GM23338 (cell line): Measurements from ENCODE around the gene BRD7. TPM values are rescaled to one million over a fixed set of nuclear protein-coding genes. Genes with fewer than 3 reads are reported as not detected.
A peak's percentile ranks its signal among the peaks of the same experiment; 100 is the strongest.

Source experiments
- ATAC-seq: fragments of 200-7000 bp; cut with Tn5 transposase; 3 replicates; pipeline ENCODE4 v1.9.1; 2020
- DNase-seq: peaks from one replicate; pipeline ENCODE4 v3.0.0-alpha.2; 2015; ENCODE audit warnings: low spot score
- H2AFZ ChIP-seq: fragments of 200-600 bp; sonication (generic); 2 replicates; pipeline ENCODE4 v1.8.0; 2016; ENCODE audit warnings: antibody characterized with exemption, mild to moderate bottlenecking, moderate library complexity
- H3F3A ChIP-seq: fragments of 200-600 bp; sonication (generic); replicated peaks from 2 replicates; pipeline ENCODE4 v1.8.0; 2017; ENCODE audit warnings: antibody characterized with exemption, mixed run types, low read depth
- H3K27ac ChIP-seq: fragments of 200-600 bp; sonication (generic); 2 replicates; pipeline ENCODE4 v1.6.1; 2016; ENCODE audit warnings: low read depth
- H3K27me3 ChIP-seq: fragments of 200-600 bp; sonication (generic); 2 replicates; pipeline ENCODE4 v1.8.0; 2016; ENCODE audit warnings: mild to moderate bottlenecking, mixed run types, moderate library complexity; ENCODE audit not compliant: insufficient read depth
- H3K36me3 ChIP-seq: fragments of 200-600 bp; sonication (generic); 2 replicates; pipeline ENCODE4 v1.8.0; 2016; ENCODE audit warnings: mild to moderate bottlenecking; ENCODE audit not compliant: insufficient read depth
- H3K4me1 ChIP-seq: fragments of 200-600 bp; sonication (generic); 2 replicates; pipeline ENCODE4 v1.8.0; 2016; ENCODE audit warnings: mild to moderate bottlenecking, moderate library complexity; ENCODE audit not compliant: insufficient read depth
- H3K4me2 ChIP-seq: fragments of 200-600 bp; sonication (generic); 2 replicates; pipeline ENCODE4 v1.7.1; 2017; ENCODE audit warnings: mixed run types
- H3K4me3 ChIP-seq: fragments of 200-600 bp; sonication (generic); 2 replicates; pipeline ENCODE4 v1.6.1; 2016; ENCODE audit warnings: mixed run types
- H3K79me2 ChIP-seq: fragments of 200-600 bp; sonication (generic); replicated peaks from 2 replicates; pipeline ENCODE4 v1.8.0; 2017; ENCODE audit warnings: mild to moderate bottlenecking; ENCODE audit not compliant: insufficient read depth
- H3K9me2 ChIP-seq: fragments of 200-600 bp; sonication (generic); 2 replicates; pipeline ENCODE4 v1.8.0; 2017; ENCODE audit not compliant: insufficient read depth
- H4K20me1 ChIP-seq: fragments of 200-600 bp; sonication (generic); replicated peaks from 2 replicates; pipeline ENCODE4 v1.8.0; 2017; ENCODE audit warnings: mild to moderate bottlenecking; ENCODE audit not compliant: insufficient read depth
- H3K27ac Mint-ChIP-seq: 2 replicates; pipeline ENCODE4 v1.8.0; 2020; ENCODE audit warnings: inconsistent platforms, mild to moderate bottlenecking, moderate library complexity, mixed read lengths
- H3K27me3 Mint-ChIP-seq: 3 replicates; pipeline ENCODE4 v1.8.0; 2022; ENCODE audit warnings: low read depth, mild to moderate bottlenecking, moderate library complexity, mixed read lengths, inconsistent platforms; ENCODE audit not compliant: insufficient read depth, poor library complexity
- H3K36me3 Mint-ChIP-seq: 3 replicates; pipeline ENCODE4 v1.8.0; 2021; ENCODE audit warnings: low read depth, mild to moderate bottlenecking, inconsistent platforms, moderate library complexity, mixed read lengths
- H3K4me1 Mint-ChIP-seq: 3 replicates; pipeline ENCODE4 v1.8.0; 2020; ENCODE audit warnings: mild to moderate bottlenecking, inconsistent platforms, mixed read lengths
- H3K4me3 Mint-ChIP-seq: 3 replicates; pipeline ENCODE4 v1.8.0; 2021; ENCODE audit warnings: moderate library complexity, mild to moderate bottlenecking, inconsistent platforms, mixed read lengths
- H3K9me3 Mint-ChIP-seq: 3 replicates; pipeline ENCODE4 v1.8.0; 2020; ENCODE audit warnings: moderate library complexity, mild to moderate bottlenecking, inconsistent platforms, mixed read lengths
- CREB1 ChIP-seq: fragments of 250-450 bp; sonication (Bioruptor Pico); IDR thresholded peaks from 2 replicates; pipeline ENCODE4 v1.5.0; 2020; ENCODE audit warnings: low read depth, mild to moderate bottlenecking, moderate library complexity
- EZH2 ChIP-seq: fragments of 200-600 bp; sonication (generic); IDR thresholded peaks from one replicate; pipeline ENCODE4 v1.8.0; 2017; ENCODE audit warnings: antibody characterized with exemption, mild to moderate bottlenecking, low read depth; ENCODE audit not compliant: unreplicated experiment
- EZH2phosphoT487 ChIP-seq: fragments of 200-600 bp; sonication (generic); IDR thresholded peaks from one replicate; pipeline ENCODE4 v1.8.1; 2018; ENCODE audit warnings: antibody characterized with exemption; ENCODE audit not compliant: unreplicated experiment
- JUNB ChIP-seq: IDR thresholded peaks from one replicate; pipeline ENCODE4 v1.6.1; 2016; ENCODE audit warnings: antibody characterized with exemption; ENCODE audit not compliant: unreplicated experiment
- POLR2AphosphoS5 ChIP-seq: IDR thresholded peaks from 2 replicates; pipeline ENCODE4 v1.6.1; 2016; ENCODE audit warnings: antibody characterized with exemption, low read depth
- STAT1 ChIP-seq: IDR thresholded peaks from one replicate; pipeline ENCODE4 v1.6.1; 2016; ENCODE audit warnings: antibody characterized with exemption; ENCODE audit not compliant: unreplicated experiment
- polyA plus RNA-seq: library from polyadenylated mRNA; unstranded; fragments of >200 nt; fragmentation: Nextera tagmentation; extraction: Ambion mirVana; gene quantifications from 2 replicates; pipeline ENCODE4 v1.2.1, GENCODE V29; 2016
- total RNA-seq: library from RNA; depleted of rRNA; stranded (reverse); fragments of >200 nt; shearing (Covaris generic); gene quantifications from 2 replicates; pipeline ENCODE4 v1.2.3, GENCODE V29; 2014
- TF ChIP-seq, protein P1 (sequence below): IDR thresholded peaks from one replicate; pipeline ENCODE4 v1.6.1; 2018; ENCODE audit warnings: antibody characterized with exemption; ENCODE audit not compliant: unreplicated experiment
- TF ChIP-seq, protein P2 (sequence below): fragments of 250-450 bp; sonication (Bioruptor Pico); IDR thresholded peaks from 2 replicates; pipeline ENCODE4 v1.5.0; 2020; ENCODE audit warnings: mild to moderate bottlenecking, moderate library complexity

The BRD7 gene
- total and polyA plus RNA-seq, 2 experiments from 2014 or later = 93.0 to 149 TPM

DNA sequence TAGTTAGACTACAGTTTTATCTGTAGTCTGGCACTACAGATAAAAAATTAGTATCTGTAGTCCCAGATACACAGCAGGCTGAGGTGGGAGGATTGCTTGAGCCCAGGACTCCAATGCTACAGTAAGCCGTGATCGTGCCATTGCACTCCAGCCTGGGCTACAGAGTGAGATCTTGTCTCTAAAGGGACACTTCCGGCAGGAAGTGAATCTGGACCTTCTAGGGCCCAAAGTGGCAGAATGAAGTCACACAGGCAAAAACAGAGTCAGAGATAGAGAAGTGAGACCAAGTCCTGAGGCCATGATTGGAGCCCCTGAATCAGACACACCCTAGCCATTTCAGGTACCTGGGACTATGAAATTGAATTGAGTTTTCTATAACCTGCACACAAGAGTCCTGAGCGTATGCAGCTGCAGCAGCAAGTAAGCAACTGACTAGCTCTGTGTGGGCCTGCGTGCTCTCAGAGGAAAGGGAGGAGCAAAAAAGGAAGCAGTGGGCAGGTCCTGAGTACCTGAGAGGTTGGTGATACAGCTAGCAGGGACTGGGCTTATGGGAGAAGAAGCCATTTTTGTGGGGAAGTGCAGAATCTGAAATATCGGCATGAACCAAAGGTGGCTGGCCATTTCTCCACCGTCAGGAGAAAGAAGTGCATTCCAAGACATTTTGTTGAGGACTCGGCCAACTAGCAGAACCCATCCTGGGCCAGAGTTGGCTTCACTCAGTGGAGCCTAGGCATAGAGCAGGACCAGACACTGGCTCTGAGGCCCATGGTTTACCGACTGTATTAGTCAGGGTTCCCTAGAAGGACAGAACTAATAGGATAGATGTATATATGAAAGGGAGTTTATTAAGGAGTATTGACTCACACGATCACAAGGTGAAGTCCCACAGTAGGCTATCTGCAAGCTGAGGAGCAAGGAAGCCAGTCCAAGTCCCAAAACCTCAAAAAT, 27.2 kb upstream of the BRD7 start:
- H3K4me1 ChIP-seq = no peaks in the 10 kb centered on the region
- H3K4me1 Mint-ChIP-seq = peaks cover 14% of the 10 kb centered on the region
- H3K4me3 Mint-ChIP-seq = no peak overlapping the region
- no peak overlapping the region for H3K27ac ChIP-seq
- H3K27me3 ChIP-seq = no peaks in the 10 kb centered on the region
- DNase-seq (no peak), ATAC-seq (no peak)
- no peaks in the 10 kb centered on the region for H3F3A ChIP-seq
- H3K27ac Mint-ChIP-seq = no peak overlapping the region
- 0 out of 2 replicates have a peak, but pooled peaks cover 4% of the 10 kb centered on the region for H3K9me2 ChIP-seq
- no peaks in the 10 kb centered on the region for H3K36me3 Mint-ChIP-seq
- TF ChIP-seq POLR2AphosphoS5 = no peak
- no peak for TF ChIP-seq JUNB
- no peak for TF ChIP-seq EZH2
- H3K27me3 Mint-ChIP-seq = no peaks in the 10 kb centered on the region
- H3K4me3 ChIP-seq = no peak overlapping the region
- H3K4me2 ChIP-seq = no peak overlapping the region
- no peaks in the 10 kb centered on the region for H3K9me3 Mint-ChIP-seq
- H3K79me2 ChIP-seq = no peaks in the 10 kb centered on the region
- H2AFZ ChIP-seq = no peak overlapping the region
- no peaks in the 10 kb centered on the region for H4K20me1 ChIP-seq
- no peaks in the 10 kb centered on the region for H3K36me3 ChIP-seq

DNA sequence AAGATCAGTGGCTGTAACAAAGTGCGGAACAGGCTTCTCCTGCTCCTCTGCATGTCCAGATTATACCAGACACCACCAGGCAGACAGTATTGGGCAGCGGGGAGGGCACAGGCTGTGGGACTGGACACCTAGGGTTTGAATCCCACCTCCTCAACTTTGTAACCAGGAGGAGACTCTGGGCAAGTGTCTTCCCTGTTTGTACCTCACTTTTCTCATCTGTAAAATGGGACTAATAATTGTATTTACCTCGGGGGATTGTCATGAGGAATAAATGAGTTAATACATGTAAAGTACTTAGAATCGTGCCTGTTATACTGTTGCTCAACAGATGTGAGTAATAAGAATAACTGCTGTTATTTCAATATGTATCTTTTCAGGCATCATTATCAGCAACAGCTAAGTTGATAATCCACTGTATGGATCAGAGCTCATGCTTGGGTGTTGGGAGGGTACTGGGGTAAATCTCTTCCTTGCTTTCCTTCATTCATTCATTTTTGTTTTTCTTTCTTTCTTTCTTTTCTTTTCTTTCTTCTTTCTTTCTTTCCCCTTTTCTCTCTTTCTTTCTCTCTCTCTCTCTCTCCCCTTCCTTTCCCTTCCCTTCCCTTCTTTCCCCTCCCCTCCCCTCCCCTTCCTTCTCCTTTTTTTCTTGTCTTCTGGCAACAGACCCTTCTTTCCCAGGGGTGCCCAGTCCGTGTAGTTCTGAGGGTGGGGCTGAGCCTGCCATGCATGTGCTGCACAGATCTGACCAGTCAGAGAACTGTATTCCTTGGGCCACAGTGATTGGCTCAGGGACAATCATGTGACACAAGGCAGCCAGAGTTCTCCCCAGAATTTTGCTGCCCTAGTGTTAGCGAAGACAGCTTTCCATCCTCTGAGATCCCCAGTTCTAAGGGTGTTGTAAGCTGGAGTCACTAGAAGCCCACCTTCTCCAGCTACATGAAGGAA, 25.3 kb upstream of the BRD7 start:
- Mint-ChIP-seq H3K27me3 (peaks cover under 1% of the 10 kb centered on the region), H3K4me1 (peaks cover 18% of the 10 kb centered on the region), H3K9me3 (no peaks in the 10 kb centered on the region), H3K36me3 (no peaks in the 10 kb centered on the region), H3K27ac (no peak overlapping the region), H3K4me3 (no peak overlapping the region)
- Histone ChIP-seq H3K27me3 (no peaks in the 10 kb centered on the region), H3K36me3 (no peaks in the 10 kb centered on the region), H3K4me2 (no peak overlapping the region), H3K9me2 (0 out of 2 replicates have a peak, but pooled peaks cover 4% of the 10 kb centered on the region), H3K4me1 (no peaks in the 10 kb centered on the region), H3K4me3 (no peak overlapping the region), H3K79me2 (no peaks in the 10 kb centered on the region), H2AFZ (peak overlapping the region; percentile 69; the same call in 1 of the 2 replicates), H4K20me1 (no peaks in the 10 kb centered on the region), H3K27ac (no peak overlapping the region), H3F3A (no peaks in the 10 kb centered on the region)
- DNase-seq = no peak
- ATAC-seq = no peak; the same call in 2 of the 3 replicates
- TF ChIP-seq STAT1 = no peak
- TF ChIP-seq, protein P1, sequence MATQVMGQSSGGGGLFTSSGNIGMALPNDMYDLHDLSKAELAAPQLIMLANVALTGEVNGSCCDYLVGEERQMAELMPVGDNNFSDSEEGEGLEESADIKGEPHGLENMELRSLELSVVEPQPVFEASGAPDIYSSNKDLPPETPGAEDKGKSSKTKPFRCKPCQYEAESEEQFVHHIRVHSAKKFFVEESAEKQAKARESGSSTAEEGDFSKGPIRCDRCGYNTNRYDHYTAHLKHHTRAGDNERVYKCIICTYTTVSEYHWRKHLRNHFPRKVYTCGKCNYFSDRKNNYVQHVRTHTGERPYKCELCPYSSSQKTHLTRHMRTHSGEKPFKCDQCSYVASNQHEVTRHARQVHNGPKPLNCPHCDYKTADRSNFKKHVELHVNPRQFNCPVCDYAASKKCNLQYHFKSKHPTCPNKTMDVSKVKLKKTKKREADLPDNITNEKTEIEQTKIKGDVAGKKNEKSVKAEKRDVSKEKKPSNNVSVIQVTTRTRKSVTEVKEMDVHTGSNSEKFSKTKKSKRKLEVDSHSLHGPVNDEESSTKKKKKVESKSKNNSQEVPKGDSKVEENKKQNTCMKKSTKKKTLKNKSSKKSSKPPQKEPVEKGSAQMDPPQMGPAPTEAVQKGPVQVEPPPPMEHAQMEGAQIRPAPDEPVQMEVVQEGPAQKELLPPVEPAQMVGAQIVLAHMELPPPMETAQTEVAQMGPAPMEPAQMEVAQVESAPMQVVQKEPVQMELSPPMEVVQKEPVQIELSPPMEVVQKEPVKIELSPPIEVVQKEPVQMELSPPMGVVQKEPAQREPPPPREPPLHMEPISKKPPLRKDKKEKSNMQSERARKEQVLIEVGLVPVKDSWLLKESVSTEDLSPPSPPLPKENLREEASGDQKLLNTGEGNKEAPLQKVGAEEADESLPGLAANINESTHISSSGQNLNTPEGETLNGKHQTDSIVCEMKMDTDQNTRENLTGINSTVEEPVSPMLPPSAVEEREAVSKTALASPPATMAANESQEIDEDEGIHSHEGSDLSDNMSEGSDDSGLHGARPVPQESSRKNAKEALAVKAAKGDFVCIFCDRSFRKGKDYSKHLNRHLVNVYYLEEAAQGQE = no peak
- TF ChIP-seq, protein P2, sequence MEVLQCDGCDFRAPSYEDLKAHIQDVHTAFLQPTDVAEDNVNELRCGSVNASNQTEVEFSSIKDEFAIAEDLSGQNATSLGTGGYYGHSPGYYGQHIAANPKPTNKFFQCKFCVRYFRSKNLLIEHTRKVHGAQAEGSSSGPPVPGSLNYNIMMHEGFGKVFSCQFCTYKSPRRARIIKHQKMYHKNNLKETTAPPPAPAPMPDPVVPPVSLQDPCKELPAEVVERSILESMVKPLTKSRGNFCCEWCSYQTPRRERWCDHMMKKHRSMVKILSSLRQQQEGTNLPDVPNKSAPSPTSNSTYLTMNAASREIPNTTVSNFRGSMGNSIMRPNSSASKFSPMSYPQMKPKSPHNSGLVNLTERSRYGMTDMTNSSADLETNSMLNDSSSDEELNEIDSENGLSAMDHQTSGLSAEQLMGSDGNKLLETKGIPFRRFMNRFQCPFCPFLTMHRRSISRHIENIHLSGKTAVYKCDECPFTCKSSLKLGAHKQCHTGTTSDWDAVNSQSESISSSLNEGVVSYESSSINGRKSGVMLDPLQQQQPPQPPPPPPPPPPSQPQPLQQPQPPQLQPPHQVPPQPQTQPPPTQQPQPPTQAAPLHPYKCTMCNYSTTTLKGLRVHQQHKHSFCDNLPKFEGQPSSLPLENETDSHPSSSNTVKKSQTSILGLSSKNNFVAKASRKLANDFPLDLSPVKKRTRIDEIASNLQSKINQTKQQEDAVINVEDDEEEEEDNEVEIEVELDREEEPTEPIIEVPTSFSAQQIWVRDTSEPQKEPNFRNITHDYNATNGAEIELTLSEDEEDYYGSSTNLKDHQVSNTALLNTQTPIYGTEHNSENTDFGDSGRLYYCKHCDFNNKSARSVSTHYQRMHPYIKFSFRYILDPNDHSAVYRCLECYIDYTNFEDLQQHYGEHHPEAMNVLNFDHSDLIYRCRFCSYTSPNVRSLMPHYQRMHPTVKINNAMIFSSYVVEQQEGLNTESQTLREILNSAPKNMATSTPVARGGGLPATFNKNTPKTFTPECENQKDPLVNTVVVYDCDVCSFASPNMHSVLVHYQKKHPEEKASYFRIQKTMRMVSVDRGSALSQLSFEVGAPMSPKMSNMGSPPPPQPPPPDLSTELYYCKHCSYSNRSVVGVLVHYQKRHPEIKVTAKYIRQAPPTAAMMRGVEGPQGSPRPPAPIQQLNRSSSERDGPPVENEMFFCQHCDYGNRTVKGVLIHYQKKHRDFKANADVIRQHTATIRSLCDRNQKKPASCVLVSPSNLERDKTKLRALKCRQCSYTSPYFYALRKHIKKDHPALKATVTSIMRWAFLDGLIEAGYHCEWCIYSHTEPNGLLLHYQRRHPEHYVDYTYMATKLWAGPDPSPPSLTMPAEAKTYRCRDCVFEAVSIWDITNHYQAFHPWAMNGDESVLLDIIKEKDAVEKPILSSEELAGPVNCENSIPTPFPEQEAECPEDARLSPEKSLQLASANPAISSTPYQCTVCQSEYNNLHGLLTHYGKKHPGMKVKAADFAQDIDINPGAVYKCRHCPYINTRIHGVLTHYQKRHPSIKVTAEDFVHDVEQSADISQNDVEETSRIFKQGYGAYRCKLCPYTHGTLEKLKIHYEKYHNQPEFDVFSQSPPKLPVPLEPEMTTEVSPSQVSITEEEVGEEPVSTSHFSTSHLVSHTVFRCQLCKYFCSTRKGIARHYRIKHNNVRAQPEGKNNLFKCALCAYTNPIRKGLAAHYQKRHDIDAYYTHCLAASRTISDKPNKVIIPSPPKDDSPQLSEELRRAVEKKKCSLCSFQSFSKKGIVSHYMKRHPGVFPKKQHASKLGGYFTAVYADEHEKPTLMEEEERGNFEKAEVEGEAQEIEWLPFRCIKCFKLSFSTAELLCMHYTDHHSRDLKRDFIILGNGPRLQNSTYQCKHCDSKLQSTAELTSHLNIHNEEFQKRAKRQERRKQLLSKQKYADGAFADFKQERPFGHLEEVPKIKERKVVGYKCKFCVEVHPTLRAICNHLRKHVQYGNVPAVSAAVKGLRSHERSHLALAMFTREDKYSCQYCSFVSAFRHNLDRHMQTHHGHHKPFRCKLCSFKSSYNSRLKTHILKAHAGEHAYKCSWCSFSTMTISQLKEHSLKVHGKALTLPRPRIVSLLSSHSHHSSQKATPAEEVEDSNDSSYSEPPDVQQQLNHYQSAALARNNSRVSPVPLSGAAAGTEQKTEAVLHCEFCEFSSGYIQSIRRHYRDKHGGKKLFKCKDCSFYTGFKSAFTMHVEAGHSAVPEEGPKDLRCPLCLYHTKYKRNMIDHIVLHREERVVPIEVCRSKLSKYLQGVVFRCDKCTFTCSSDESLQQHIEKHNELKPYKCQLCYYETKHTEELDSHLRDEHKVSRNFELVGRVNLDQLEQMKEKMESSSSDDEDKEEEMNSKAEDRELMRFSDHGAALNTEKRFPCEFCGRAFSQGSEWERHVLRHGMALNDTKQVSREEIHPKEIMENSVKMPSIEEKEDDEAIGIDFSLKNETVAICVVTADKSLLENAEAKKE (CRISPR knock-in tag) = no peak
- no peak for TF ChIP-seq CREB1
- TF ChIP-seq EZH2phosphoT487 = no peak
- no peak for TF ChIP-seq JUNB
